Endothelial cell (in vitro differentiated cells): Measurements from ENCODE around the gene RRP1. TPM values are rescaled to one million over a fixed set of nuclear protein-coding genes. Genes with fewer than 3 reads are reported as not detected.
A peak's percentile ranks its signal among the peaks of the same experiment; 100 is the strongest.

ENCODE experiments used
- DNase-seq: peaks from one replicate; pipeline ENCODE4 v3.0.0; 2021; ENCODE audit warnings: low spot score
- H3K27ac Mint-ChIP-seq: one replicate; pipeline ENCODE4 v1.8.0; 2021; ENCODE audit warnings: mixed read lengths, inconsistent platforms; ENCODE audit not compliant: unreplicated experiment
- H3K27me3 Mint-ChIP-seq: one replicate; pipeline ENCODE4 v1.8.0; 2021; ENCODE audit warnings: mild to moderate bottlenecking, moderate library complexity, mixed read lengths, inconsistent platforms; ENCODE audit not compliant: unreplicated experiment
- H3K36me3 Mint-ChIP-seq: one replicate; pipeline ENCODE4 v1.8.0; 2021; ENCODE audit warnings: mild to moderate bottlenecking, low read depth, mixed read lengths, inconsistent platforms; ENCODE audit not compliant: unreplicated experiment
- H3K4me1 Mint-ChIP-seq: one replicate; pipeline ENCODE4 v1.8.0; 2021; ENCODE audit warnings: mild to moderate bottlenecking, mixed read lengths, inconsistent platforms; ENCODE audit not compliant: unreplicated experiment
- H3K4me3 Mint-ChIP-seq: one replicate; pipeline ENCODE4 v1.8.0; 2021; ENCODE audit warnings: mild to moderate bottlenecking, mixed read lengths, inconsistent platforms; ENCODE audit not compliant: unreplicated experiment
- H3K9me3 Mint-ChIP-seq: one replicate; pipeline ENCODE4 v1.8.0; 2021; ENCODE audit warnings: mixed read lengths, inconsistent platforms; ENCODE audit not compliant: unreplicated experiment
- total RNA-seq: library from RNA; stranded (reverse); fragmentation: NEBNext Ultra II Directional; extraction: Animal tissue kit (Norgen Biotek cat#: 25700); gene quantifications from one replicate; pipeline ENCODE4 v1.2.1, GENCODE V29; 2021; ENCODE audit not compliant: unreplicated experiment
- TF ChIP-seq, protein P1 (sequence below): fragments of 200-600 bp; sonication (generic); IDR thresholded peaks from one replicate; pipeline ENCODE4 v1.5.0; 2021; ENCODE audit warnings: antibody characterized with exemption; ENCODE audit not compliant: unreplicated experiment

Gene RRP1
- total RNA-seq, 1 donor from 2014 or later = 21.0 TPM

GRCh38 chr21:43750339-43751033, 38.9 kb upstream of the RRP1 start:
- H3K27ac Mint-ChIP-seq = peak overlapping the region; percentile 36

DNA sequence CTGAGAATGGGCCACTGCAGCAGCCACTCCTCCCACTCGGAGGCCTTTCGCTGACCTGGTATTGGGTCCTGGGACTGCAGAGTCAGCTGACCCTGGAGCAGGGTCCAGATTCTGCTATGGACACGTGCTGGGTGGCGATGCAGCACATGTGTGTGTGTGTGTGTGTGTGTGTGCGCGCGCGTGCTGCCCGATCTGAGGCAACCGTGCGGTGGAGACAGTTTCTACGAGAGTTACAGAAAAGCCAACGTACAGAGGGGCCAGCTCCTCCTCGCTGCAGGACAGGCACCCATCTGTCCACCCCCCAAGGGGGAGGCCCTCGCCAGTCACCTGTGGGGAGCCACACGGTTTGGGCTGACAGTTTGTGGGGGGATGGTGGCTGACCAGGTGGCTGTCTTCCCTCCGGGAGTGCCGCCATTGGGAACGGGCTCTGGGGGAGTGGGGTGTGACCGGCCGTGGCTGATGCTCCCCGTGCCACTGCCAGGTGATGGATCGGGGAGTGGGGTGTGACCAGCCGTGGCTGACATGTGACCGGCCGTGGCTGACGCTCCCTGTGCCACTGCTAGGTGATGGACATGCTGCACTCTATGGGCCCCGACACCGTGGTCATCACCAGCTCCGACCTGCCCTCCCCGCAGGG, 37.3 kb upstream of the RRP1 start:
- peaks cover 9% of the 10 kb centered on the region for H3K27me3 Mint-ChIP-seq
- H3K9me3 Mint-ChIP-seq = no peaks in the 10 kb centered on the region
- DNase-seq = no peak
- TF ChIP-seq, protein P1, sequence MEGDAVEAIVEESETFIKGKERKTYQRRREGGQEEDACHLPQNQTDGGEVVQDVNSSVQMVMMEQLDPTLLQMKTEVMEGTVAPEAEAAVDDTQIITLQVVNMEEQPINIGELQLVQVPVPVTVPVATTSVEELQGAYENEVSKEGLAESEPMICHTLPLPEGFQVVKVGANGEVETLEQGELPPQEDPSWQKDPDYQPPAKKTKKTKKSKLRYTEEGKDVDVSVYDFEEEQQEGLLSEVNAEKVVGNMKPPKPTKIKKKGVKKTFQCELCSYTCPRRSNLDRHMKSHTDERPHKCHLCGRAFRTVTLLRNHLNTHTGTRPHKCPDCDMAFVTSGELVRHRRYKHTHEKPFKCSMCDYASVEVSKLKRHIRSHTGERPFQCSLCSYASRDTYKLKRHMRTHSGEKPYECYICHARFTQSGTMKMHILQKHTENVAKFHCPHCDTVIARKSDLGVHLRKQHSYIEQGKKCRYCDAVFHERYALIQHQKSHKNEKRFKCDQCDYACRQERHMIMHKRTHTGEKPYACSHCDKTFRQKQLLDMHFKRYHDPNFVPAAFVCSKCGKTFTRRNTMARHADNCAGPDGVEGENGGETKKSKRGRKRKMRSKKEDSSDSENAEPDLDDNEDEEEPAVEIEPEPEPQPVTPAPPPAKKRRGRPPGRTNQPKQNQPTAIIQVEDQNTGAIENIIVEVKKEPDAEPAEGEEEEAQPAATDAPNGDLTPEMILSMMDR = no peak
- no peak overlapping the region for H3K4me3 Mint-ChIP-seq
- H3K4me1 Mint-ChIP-seq = no peaks in the 10 kb centered on the region
- peaks cover 29% of the 10 kb centered on the region for H3K36me3 Mint-ChIP-seq
- H3K27ac Mint-ChIP-seq = no peak overlapping the region

More at GRCh38 chr21:43750339-43751033, 38.9 kb upstream of the RRP1 start:
- no peaks in the 10 kb centered on the region for H3K9me3 Mint-ChIP-seq
- H3K27me3 Mint-ChIP-seq = peaks cover 4% of the 10 kb centered on the region
- H3K4me1 Mint-ChIP-seq = no peaks in the 10 kb centered on the region
- peak overlapping the region; percentile 65 for H3K4me3 Mint-ChIP-seq
- TF ChIP-seq, protein P1 = no peak
- no peak for DNase-seq
- H3K36me3 Mint-ChIP-seq = peaks cover 22% of the 10 kb centered on the region

DNA sequence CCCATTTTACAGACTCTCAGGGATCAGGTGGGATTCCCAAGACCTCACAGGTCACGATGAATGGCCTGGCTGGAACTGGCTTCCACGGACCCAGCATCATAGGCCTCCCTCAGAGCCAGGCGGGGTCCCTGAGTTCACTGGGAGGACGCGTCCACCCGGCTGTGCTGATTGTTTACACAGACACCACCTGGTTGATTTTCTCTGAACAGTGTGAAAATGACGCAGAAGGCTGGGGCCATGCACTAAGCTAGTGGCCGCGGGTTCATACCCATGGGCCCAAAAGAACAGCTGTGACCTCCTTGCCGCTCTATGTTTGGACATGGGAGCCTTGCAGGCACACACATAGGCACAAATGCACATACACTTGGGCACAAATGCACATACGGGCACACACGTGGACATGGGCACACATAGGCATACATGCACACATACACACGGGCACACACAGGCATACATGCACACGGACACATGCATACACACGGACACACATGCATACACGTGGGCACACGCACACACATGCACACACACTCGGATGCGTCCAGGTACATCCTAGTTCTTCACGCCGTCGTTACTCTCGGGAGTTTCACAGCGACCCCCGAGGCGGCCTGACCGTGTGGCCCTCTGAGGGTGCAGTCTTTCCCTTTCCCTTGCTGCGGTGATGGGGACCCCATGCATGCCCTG, 36.5 kb upstream of the RRP1 start:
- DNase-seq = no peak
- H3K36me3 Mint-ChIP-seq = peaks cover 29% of the 10 kb centered on the region
- H3K4me1 Mint-ChIP-seq = no peaks in the 10 kb centered on the region
- H3K4me3 Mint-ChIP-seq = no peak overlapping the region
- H3K9me3 Mint-ChIP-seq = no peaks in the 10 kb centered on the region
- peaks cover 9% of the 10 kb centered on the region for H3K27me3 Mint-ChIP-seq
- H3K27ac Mint-ChIP-seq = no peak overlapping the region
- TF ChIP-seq, protein P1 = no peak

- no peak overlapping the region for H3K4me3 Mint-ChIP-seq
- H3K27ac Mint-ChIP-seq = no peak overlapping the region
- peaks cover 29% of the 10 kb centered on the region for H3K36me3 Mint-ChIP-seq
- H3K27me3 Mint-ChIP-seq = peaks cover 9% of the 10 kb centered on the region
- no peak for DNase-seq
- H3K9me3 Mint-ChIP-seq = no peaks in the 10 kb centered on the region
- TF ChIP-seq, protein P1 = no peak
- H3K4me1 Mint-ChIP-seq = no peaks in the 10 kb centered on the region
Observed at GRCh38 chr21:43753439-43753799, 36.0 kb upstream of the RRP1 start.
